ENCODE measurements around the gene PTPRG.

The PTPRG gene

DNA sequence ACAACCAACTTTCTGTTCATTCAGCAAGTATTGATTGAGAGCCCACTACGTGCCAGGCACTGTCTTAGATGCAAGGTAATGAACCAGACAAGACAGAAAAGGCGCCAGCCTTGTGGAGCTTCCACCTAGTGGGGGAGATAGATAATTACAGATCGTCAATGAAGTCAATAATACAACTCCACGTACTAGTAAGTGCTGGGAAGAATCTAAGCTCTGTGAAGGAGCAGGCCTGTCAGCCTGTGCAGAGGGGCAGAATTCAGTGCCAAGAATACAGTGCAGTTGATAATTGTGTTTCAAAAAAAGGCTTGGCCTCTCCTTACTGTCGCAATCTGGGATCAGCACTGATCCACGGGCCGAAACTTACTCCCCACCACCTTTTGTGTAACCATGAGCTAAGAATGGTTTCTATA, 625.7 kb downstream of the PTPRG start:
- no peaks in the 10 kb centered on the region for H3K79me2 ChIP-seq (ENCODE audit: control insufficient read depth, low read length)
- no peak for TF ChIP-seq EZH2phosphoT487 (IDR thresholded peaks at IDR 0.05; ENCODE audit: borderline replicate concordance, low read length)
- TF ChIP-seq CTCF (IDR thresholded peaks at IDR 0.05; ENCODE audit: low read depth, low read length, poor library complexity, severe bottlenecking): peak; percentile 50
- H3K27me3 ChIP-seq (ENCODE audit: control insufficient read depth, low read length): no peaks in the 10 kb centered on the region
- no peak overlapping the region for H3K4me3 ChIP-seq (ENCODE audit: low read length)
- H3F3A ChIP-seq (ENCODE audit: control insufficient read depth, insufficient read depth): no peaks in the 10 kb centered on the region
- H3K36me3 ChIP-seq (ENCODE audit: control insufficient read depth, low read length): no peaks in the 10 kb centered on the region
- H3K4me1 ChIP-seq (ENCODE audit: control insufficient read depth, low read length): peaks cover 6% of the 10 kb centered on the region; the same call in 1 of the 2 replicates
- H3K4me2 ChIP-seq (ENCODE audit: low read length): no peak overlapping the region
- H4K20me1 ChIP-seq (ENCODE audit: control insufficient read depth, insufficient read depth, low read depth, low read length): no peaks in the 10 kb centered on the region
- no peaks in the 10 kb centered on the region for H3K9me2 ChIP-seq (replicated peaks; ENCODE audit: control insufficient read depth, low read length)
- no peaks in the 10 kb centered on the region for H3K9me3 ChIP-seq (ENCODE audit: control insufficient read depth, insufficient read depth, low read length)
- H3K27ac ChIP-seq (ENCODE audit: low read depth, low read length): no peak overlapping the region

GRCh38 chr3:62188681-62189375, 627.5 kb downstream of the PTPRG start:
- TF ChIP-seq EZH2phosphoT487 (IDR thresholded peaks at IDR 0.05; ENCODE audit: borderline replicate concordance, low read length) (no peak), CTCF (IDR thresholded peaks at IDR 0.05; ENCODE audit: low read depth, low read length, poor library complexity, severe bottlenecking) (peak; percentile 82)
- no peaks in the 10 kb centered on the region for H3K36me3 ChIP-seq (ENCODE audit: control insufficient read depth, low read length)
- H3K9me3 ChIP-seq (ENCODE audit: control insufficient read depth, insufficient read depth, low read length): no peaks in the 10 kb centered on the region
- peaks cover 6% of the 10 kb centered on the region; the same call in 1 of the 2 replicates for H3K4me1 ChIP-seq (ENCODE audit: control insufficient read depth, low read length)
- H3F3A ChIP-seq (ENCODE audit: control insufficient read depth, insufficient read depth): no peaks in the 10 kb centered on the region
- peak overlapping the region; percentile 43 for H3K4me2 ChIP-seq (ENCODE audit: low read length)
- no peaks in the 10 kb centered on the region for H3K27me3 ChIP-seq (ENCODE audit: control insufficient read depth, low read length)
- no peak overlapping the region; the same call in 1 of the 2 replicates for H3K4me3 ChIP-seq (ENCODE audit: low read length)
- no peaks in the 10 kb centered on the region for H3K9me2 ChIP-seq (replicated peaks; ENCODE audit: control insufficient read depth, low read length)
- H3K27ac ChIP-seq (ENCODE audit: low read depth, low read length): no peak overlapping the region
- no peaks in the 10 kb centered on the region for H3K79me2 ChIP-seq (ENCODE audit: control insufficient read depth, low read length)
- no peaks in the 10 kb centered on the region for H4K20me1 ChIP-seq (ENCODE audit: control insufficient read depth, insufficient read depth, low read depth, low read length)

DNA sequence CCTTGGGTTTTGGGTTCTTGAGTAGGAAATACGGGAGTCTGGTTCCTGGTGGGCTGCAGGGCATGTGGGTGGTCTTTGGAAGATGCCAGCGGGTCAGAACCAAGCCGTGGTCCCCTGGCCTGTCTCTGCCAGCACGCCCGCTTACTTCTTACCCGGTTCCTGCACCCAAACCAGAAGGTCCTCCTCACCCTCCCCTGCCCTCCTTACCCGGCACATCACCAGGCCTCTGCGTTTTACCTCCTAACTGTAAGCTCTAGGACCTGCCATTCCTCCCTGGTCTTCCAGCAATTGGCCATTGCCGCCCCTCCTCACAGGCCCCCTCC, 628.0 kb downstream of the PTPRG start:
- Histone ChIP-seq H3K27ac (ENCODE audit: low read depth, low read length) (no peak overlapping the region), H3K4me2 (ENCODE audit: low read length) (no peak overlapping the region), H3K4me3 (ENCODE audit: low read length) (no peak overlapping the region), H3K27me3 (ENCODE audit: control insufficient read depth, low read length) (no peaks in the 10 kb centered on the region), H4K20me1 (ENCODE audit: control insufficient read depth, insufficient read depth, low read depth, low read length) (no peaks in the 10 kb centered on the region), H3F3A (ENCODE audit: control insufficient read depth, insufficient read depth) (no peaks in the 10 kb centered on the region), H3K9me2 (replicated peaks; ENCODE audit: control insufficient read depth, low read length) (no peaks in the 10 kb centered on the region), H3K36me3 (ENCODE audit: control insufficient read depth, low read length) (no peaks in the 10 kb centered on the region), H3K79me2 (ENCODE audit: control insufficient read depth, low read length) (no peaks in the 10 kb centered on the region), H3K4me1 (ENCODE audit: control insufficient read depth, low read length) (peaks cover 6% of the 10 kb centered on the region; the same call in 1 of the 2 replicates), H3K9me3 (ENCODE audit: control insufficient read depth, insufficient read depth, low read length) (no peaks in the 10 kb centered on the region)
- TF ChIP-seq CTCF (IDR thresholded peaks at IDR 0.05; ENCODE audit: low read depth, low read length, poor library complexity, severe bottlenecking) (no peak), EZH2phosphoT487 (IDR thresholded peaks at IDR 0.05; ENCODE audit: borderline replicate concordance, low read length) (no peak)

Measured in DOHH2 (cell line).